Activated T-cell treated with anti-CD3 and anti-CD28 coated beads, Interleukin-2, amount 50 U/mL, for 4 hours (primary cell): ENCODE measurements around the gene FRMPD3. TPM values are rescaled to one million over a fixed set of nuclear protein-coding genes. Genes with fewer than 3 reads are reported as not detected.
A peak's percentile ranks its signal among the peaks of the same experiment; 100 is the strongest.

Experiments
- ATAC-seq, 2 donors: fragments of 200-7000 bp; cut with Tn5 transposase; one replicate each; pipeline ENCODE4 v1.10.0; 2021
- DNase-seq: peaks from one replicate; pipeline ENCODE4 v3.0.0-alpha.2; 2020
- H3K27me3 Mint-ChIP-seq: one replicate; pipeline ENCODE4 v1.8.0; 2021; ENCODE audit warnings: low read depth, mixed read lengths
- H3K36me3 Mint-ChIP-seq: one replicate; pipeline ENCODE4 v1.8.0; 2022; ENCODE audit warnings: mixed read lengths; ENCODE audit not compliant: insufficient read depth
- H3K4me1 Mint-ChIP-seq: one replicate; pipeline ENCODE4 v1.8.0; 2021; ENCODE audit warnings: low read depth, mixed read lengths
- H3K4me3 Mint-ChIP-seq: one replicate; pipeline ENCODE4 v1.8.0; 2021; ENCODE audit warnings: mild to moderate bottlenecking, moderate library complexity, mixed read lengths
- H3K9me3 Mint-ChIP-seq: one replicate; pipeline ENCODE4 v1.8.0; 2021; ENCODE audit warnings: mixed read lengths
- total RNA-seq, 3 donors: library from RNA; stranded (reverse); gene quantifications; one replicate each; pipeline ENCODE4 v1.2.1, GENCODE V29; 2021

Gene FRMPD3
- total RNA-seq: not detected

DNA sequence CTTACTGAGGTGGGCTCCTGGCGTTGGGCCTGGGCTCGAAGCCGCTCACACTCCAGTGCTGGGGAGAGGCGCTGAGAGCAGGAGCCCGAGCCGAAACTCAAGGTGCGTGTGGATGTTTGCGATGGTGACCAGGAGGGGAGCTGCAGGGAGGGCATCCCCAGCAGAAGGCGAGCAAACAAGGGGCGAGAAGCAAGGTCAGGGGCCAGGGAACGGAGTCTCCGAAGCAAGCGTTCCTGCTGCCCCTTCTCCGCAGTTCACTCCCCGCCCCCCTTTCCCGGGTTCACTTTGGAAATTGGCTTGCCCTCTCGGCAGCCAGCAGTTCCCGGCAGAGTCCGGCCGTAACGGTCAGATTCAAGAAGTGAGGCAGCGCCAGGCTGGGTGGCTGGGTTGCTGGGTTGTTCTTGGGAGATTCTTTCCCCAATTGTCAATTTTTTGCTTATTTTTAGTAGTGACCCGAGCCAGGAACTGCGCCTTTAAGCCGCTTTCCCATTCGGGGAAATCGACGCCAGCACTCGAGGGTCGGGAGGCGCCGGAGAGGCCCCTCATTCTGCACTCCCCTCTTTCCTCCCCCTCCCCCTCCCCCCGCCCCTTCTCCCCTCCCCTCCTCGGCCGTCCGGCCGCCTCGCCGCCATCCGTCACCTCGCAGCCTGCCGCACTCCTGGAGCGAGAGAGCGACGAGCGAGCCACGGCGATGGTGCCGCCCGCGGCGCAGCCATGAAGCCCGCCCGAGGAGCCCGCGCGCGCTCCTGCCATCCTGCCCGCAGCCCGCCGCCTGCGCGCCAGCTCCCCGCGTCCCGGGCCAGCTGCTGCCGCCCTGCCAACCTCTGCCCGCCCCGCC is at the start of gene FRMPD3:
TSS of gene FRMPD3 (plus strand) at position 655 of the 838 bp plus-strand sequence. CDS start 76,937 bp downstream, outside the sequence.
- Mint-ChIP-seq H3K9me3 (no peaks in the 10 kb centered on the region), H3K27me3 (peaks cover 30% of the 10 kb centered on the region), H3K4me3 (peak within 1 kb of the TSS; percentile 51), H3K36me3 (no peaks in the 10 kb centered on the region), H3K4me1 (peaks cover 15% of the 10 kb centered on the region)
- peak in 1 of 2 donors; percentile 25 for ATAC-seq
- no peak for DNase-seq

DNA sequence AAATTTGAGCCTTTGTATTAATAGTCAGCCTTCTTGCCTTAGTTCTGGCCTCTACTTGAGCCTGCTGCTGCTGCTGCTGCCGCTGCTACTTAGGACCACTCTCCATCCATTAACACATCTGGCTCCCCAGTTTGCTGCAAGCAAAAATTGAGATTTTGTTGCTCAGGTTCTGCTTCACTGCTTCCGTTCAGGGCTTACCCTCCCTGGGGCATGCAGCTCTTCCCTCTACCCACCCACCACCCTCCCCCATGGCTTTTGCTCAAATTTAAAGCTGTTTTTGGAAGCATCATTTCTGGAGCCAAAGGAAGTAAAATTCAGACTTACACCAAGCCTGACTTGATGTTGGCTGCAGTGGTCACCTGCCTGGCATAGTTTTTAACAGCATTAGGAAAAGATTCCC is 28.9 kb upstream of the FRMPD3 start:
- Mint-ChIP-seq H3K4me1 (no peaks in the 10 kb centered on the region), H3K36me3 (no peaks in the 10 kb centered on the region), H3K9me3 (no peaks in the 10 kb centered on the region), H3K4me3 (no peak overlapping the region), H3K27me3 (peaks cover 5% of the 10 kb centered on the region)
- no peak for DNase-seq
- ATAC-seq: no peak

DNA sequence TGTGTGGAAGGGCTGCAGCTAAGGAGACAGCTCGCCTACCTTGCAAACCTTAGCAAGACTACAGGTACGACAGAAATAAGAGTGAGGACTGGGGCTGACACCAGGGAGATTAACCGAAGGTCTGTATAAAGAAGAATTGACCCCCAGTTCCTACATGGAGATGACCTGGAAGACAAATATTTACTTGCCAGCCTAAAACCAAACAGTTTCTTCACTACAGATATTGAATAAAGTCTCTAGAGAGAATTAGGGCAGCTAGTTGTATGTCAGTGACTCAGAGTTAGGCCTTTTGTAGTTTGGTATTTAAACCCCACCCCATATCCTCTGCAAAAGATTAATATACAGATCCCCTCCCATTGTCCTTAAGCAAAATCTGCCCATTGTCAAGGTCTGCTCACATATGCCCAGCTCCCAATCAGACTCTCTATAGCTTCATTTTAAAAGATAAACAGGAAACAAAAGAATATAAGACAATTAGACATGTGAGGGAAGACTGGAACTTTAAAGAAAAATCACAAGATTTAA is 28.1 kb upstream of the FRMPD3 start:
- H3K27me3 Mint-ChIP-seq: peaks cover 5% of the 10 kb centered on the region
- no peaks in the 10 kb centered on the region for H3K9me3 Mint-ChIP-seq
- DNase-seq (no peak), ATAC-seq (no peak)
- no peaks in the 10 kb centered on the region for H3K4me1 Mint-ChIP-seq
- H3K36me3 Mint-ChIP-seq: no peaks in the 10 kb centered on the region
- no peak overlapping the region for H3K4me3 Mint-ChIP-seq

DNA sequence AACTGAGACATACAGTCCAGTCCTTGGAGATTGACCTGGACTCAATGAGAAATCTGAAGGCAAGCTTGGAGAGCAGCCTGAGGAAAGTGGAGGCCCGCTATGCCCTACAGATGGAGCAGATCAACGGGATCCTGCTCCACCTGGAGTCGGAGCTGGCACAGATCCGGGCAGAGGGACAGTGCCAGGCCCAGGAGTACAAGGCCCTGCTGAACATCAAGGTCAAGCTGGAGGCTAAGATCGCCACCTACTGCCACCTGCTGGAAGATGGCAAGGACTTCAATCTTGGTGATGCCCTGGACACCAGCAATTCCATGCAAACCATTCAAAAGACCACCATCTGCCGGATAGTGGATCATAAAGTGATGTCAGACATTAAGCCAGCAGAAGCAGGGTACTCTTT is 20.4 kb upstream of the FRMPD3 start:
- Mint-ChIP-seq H3K4me3 (no peak overlapping the region), H3K36me3 (no peaks in the 10 kb centered on the region), H3K27me3 (no peaks in the 10 kb centered on the region), H3K4me1 (no peaks in the 10 kb centered on the region), H3K9me3 (no peaks in the 10 kb centered on the region)
- ATAC-seq (no peak), DNase-seq (peak; percentile 16)

DNA sequence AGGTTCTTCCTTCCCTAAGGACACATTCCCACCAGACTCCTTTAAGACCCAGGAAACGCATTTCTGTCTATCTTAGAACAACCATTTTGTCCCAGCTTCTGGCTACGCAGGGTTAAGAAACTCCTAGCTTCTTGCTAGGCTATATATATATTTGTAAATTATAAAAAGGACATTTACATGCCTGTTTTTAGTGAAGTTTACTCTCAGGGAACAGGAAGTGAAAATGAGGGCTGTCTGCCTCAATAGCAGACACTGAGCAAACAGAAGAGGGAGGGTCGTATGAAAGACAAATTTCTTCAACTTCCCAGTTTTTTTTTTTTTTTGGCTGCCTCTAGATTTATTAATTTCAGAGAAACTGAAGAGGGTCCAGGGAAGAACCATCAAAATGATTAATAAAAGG is 9.3 kb upstream of the FRMPD3 start:
- DNase-seq (no peak), ATAC-seq (no peak)
- no peaks in the 10 kb centered on the region for H3K36me3 Mint-ChIP-seq
- H3K27me3 Mint-ChIP-seq: peaks cover 9% of the 10 kb centered on the region
- H3K4me1 Mint-ChIP-seq: no peaks in the 10 kb centered on the region
- no peaks in the 10 kb centered on the region for H3K9me3 Mint-ChIP-seq
- H3K4me3 Mint-ChIP-seq: no peak overlapping the region

DNA sequence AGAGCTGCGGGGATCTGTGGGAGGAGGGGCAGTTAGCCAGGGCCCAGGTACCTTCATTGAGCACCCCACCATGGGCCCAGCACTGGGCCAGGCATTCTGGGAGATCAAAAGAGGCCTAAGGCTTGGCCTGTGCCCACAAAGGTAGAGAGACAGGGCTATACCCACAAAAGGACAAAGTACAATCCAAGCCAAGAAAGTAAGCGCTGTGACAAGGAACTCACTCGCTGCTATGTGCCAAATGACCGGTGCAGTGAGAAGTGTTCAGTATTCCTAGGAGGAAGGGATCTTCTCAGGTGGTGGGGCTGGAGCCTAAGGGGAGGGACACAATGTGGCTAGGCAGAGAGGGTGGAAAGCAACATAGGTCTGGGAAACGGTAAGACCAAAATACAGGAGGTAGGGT is 8.8 kb upstream of the FRMPD3 start:
- no peaks in the 10 kb centered on the region for H3K4me1 Mint-ChIP-seq
- H3K4me3 Mint-ChIP-seq: no peak overlapping the region
- no peaks in the 10 kb centered on the region for H3K9me3 Mint-ChIP-seq
- peaks cover 9% of the 10 kb centered on the region for H3K27me3 Mint-ChIP-seq
- H3K36me3 Mint-ChIP-seq: no peaks in the 10 kb centered on the region
- ATAC-seq: no peak
- no peak for DNase-seq

DNA sequence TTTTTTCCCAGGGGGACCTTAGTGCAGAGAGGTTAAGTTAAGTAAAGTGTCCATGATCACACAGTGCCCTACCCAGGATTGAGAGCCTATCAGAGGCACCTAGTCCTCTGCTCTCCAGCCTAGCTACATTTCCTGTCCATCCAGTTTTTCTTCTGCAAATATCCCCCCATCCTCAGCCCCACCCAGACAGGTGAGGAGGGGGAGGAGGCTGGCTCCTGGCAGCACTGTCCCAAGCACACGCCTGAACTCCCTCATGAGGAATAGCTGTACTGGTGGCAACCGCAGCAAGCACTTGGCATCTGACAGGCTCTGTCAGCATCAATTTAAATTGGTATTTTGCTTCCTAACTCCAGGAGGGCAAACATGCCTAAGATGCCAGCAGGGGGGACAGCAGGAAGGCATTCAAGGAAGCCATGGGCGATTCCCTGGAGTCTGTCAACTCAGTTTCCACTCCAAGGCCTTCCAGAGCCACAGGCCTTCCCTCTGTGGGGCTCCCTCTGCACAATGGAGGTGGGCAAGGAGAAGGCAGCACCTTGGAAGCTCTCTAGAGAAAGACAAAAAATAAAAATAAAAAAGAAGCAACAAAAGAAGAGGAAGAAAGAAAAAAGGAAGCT is 6.4 kb upstream of the FRMPD3 start:
- Mint-ChIP-seq H3K4me1 (no peaks in the 10 kb centered on the region), H3K36me3 (no peaks in the 10 kb centered on the region), H3K27me3 (peaks cover 6% of the 10 kb centered on the region), H3K9me3 (no peaks in the 10 kb centered on the region), H3K4me3 (no peak overlapping the region)
- DNase-seq: no peak
- no peak for ATAC-seq

DNA sequence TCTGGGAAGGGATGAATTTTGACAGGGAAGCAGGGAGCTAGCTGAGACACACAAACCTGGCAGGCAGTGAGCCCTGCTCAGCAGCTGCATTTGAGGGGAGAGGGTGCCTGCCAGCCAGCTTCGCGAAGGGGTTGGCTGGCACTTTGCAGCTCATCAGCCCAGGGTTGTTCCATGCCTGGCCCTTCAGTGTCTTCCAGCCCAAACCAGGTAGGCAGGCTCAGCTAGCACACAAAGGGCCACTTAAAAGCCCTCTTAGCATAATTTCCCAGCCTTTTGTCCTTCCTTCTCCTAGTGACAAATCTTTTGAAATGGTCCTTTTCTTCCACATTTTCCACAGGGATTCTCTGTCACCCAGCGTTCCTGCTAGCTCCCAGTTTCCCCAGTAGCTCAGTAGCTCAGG is 4.3 kb upstream of the FRMPD3 start:
- DNase-seq (no peak), ATAC-seq (no peak)
- Mint-ChIP-seq H3K4me3 (no peak overlapping the region), H3K36me3 (no peaks in the 10 kb centered on the region), H3K27me3 (peaks cover 14% of the 10 kb centered on the region), H3K4me1 (peaks cover 4% of the 10 kb centered on the region), H3K9me3 (no peaks in the 10 kb centered on the region)

DNA sequence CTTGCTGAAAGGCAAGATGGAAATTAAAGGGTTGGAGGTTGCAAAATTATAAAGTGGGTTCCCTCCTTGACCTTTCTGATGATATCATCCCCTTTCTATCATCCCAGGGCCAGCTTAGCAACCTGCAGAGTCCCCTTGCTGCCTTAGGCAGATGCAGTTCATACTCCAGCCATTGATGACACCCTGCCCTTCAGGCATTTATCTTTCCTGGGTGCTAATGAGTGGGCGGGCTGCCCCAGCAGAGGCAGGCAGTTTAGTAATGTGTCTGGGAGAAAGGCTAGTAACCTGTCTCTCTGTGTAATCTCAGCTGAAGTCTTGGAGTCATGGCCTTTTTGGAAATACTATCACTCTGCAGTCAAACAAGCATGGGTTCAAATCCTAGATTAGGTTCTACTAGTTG is 3.8 kb upstream of the FRMPD3 start:
- Mint-ChIP-seq H3K4me3 (no peak overlapping the region), H3K4me1 (peaks cover 7% of the 10 kb centered on the region), H3K36me3 (no peaks in the 10 kb centered on the region), H3K9me3 (no peaks in the 10 kb centered on the region), H3K27me3 (peaks cover 17% of the 10 kb centered on the region)
- no peak for DNase-seq
- ATAC-seq: no peak

DNA sequence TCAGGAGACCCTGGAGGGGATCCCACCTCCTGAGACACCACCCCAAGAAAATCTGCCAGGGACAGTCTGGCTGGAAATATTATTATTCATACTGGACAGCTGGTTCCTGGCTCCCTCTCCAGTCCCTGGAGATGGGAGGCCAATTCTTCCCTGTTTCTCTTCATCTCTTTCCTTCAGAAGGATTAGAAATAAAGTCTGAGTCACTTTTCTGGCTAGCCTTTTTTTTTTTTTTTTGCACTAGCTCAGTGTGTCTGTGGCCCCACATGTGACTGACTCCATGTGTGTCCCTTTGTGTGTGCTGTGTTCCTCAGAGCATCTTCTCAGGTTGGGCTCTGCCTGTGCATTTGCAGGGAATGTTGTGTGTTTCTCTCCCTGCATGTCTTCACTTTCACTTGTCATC is 1.8 kb upstream of the FRMPD3 start:
- Mint-ChIP-seq H3K4me1 (peaks cover 15% of the 10 kb centered on the region), H3K9me3 (no peaks in the 10 kb centered on the region), H3K4me3 (no peak overlapping the region), H3K27me3 (peaks cover 28% of the 10 kb centered on the region), H3K36me3 (no peaks in the 10 kb centered on the region)
- ATAC-seq (no peak), DNase-seq (no peak)

DNA sequence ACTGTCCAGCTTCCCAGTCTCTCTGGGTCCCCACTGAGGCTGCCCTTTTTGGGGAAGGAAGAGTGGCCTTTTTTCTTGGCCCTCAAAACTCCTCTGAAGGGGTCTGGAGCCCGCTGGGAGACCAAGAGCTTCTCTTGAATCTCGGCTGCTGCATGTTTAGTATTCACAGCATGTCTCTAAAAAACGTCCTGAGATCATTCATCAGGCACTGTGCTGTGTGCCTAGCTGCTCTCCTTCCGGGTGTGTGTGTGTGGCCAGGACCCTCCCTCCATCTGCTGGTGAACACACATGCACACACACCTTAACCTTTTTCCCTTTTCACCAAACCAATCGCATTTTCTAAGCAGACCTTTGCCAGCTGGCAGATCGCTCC is 841 bp upstream of the FRMPD3 start:
- ATAC-seq (no peak), DNase-seq (no peak)
- no peaks in the 10 kb centered on the region for H3K9me3 Mint-ChIP-seq
- peaks cover 30% of the 10 kb centered on the region for H3K27me3 Mint-ChIP-seq
- H3K4me3 Mint-ChIP-seq: peak overlapping the region; percentile 51
- H3K36me3 Mint-ChIP-seq: no peaks in the 10 kb centered on the region
- H3K4me1 Mint-ChIP-seq: peaks cover 15% of the 10 kb centered on the region

DNA sequence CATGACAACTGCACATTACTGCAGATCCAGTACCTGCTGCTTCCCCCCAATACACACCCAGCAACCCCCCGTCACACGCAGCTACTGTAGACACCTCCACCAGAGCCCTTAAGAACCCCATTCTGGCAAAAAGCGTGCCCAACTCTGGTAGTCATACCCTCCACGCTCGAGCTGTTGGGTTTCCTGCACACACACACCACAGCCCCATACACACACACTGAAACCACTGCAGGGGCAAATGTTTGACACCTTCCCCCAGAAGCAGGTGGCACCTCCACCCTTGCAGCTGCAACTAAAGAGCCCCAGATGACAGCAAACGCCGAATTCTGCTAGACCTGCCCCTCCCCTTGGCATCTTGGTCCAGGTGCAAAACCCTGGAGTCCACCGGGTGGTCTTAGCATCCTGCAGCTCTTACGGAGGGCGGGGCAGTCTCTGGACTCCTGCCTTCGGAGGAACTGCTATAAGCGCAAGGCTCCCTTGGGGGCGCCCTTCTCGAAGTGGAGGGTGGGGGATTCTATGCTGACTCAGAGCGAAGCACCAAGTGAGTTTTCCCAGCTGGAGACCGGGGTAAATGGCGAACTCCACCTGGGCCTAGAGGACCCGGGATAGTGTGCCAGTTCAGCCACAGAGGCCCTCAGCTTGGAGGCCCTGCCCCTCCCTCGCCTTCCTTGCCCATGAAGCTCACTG is 1.5 kb downstream of the FRMPD3 start:
- DNase-seq (no peak), ATAC-seq (peak; percentile 20 to 27)
- Mint-ChIP-seq H3K27me3 (peaks cover 27% of the 10 kb centered on the region), H3K36me3 (no peaks in the 10 kb centered on the region), H3K4me3 (peak overlapping the region; percentile 50), H3K4me1 (peaks cover 15% of the 10 kb centered on the region), H3K9me3 (no peaks in the 10 kb centered on the region)

DNA sequence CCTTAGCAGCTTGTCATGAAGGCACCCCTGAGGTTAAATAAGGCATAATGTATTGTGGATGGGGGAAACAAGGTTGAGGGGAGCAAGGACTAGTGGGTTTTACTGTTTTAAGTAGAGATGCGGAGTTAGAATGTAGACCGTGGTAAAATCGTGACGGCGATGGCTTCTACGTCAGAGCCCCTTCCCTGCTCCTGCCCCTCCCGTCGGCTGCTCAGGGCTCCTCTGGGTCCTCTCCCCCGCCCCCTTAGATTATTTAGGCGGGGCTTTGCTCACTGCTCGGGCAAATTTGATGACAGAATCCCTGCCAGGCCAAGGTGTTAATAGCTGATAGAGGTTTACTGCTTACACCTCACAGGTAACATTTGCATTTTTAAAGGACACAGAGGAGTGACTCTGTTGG is 2.3 kb downstream of the FRMPD3 start:
- Mint-ChIP-seq H3K4me1 (peaks cover 15% of the 10 kb centered on the region), H3K36me3 (no peaks in the 10 kb centered on the region), H3K27me3 (peaks cover 27% of the 10 kb centered on the region), H3K9me3 (no peaks in the 10 kb centered on the region), H3K4me3 (no peak overlapping the region)
- no peak for ATAC-seq
- DNase-seq: no peak

DNA sequence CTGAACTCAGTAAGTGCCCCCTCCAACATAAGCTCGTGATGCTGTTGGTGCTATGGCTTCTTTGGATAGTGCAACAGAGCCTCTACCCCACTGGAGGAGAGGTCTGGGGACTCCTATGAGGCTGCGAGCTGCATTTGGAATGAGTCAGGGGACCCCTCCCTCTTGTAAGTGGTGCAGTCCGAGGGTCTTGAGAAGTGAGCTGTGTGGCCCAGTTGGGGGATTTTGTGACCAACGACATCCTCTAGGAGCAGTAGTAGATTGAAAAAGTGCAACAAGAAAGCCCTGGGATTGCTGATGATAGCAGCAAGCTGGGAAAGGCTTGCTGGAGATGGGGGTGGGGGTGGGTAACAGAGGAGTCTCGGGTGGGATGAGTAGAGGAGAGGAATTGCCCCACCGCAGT is 3.1 kb downstream of the FRMPD3 start:
- Mint-ChIP-seq H3K4me3 (no peak overlapping the region), H3K4me1 (peaks cover 15% of the 10 kb centered on the region)
- ATAC-seq: no peak

More for the DNA sequence above, 3.1 kb downstream of the FRMPD3 start:
- Mint-ChIP-seq H3K9me3 (no peaks in the 10 kb centered on the region), H3K36me3 (no peaks in the 10 kb centered on the region), H3K27me3 (peaks cover 29% of the 10 kb centered on the region)
- no peak for DNase-seq
